B cell (primary cell): ENCODE measurements around the gene PCYOX1L. TPM values are rescaled to one million over a fixed set of nuclear protein-coding genes. Genes with fewer than 3 reads are reported as not detected.

Experiments
- ATAC-seq: fragments of 200-7000 bp; cut with Tn5 transposase; one replicate; pipeline ENCODE4 v1.10.0; 2021; ENCODE audit warnings: low read depth, mild to moderate bottlenecking, moderate number of reproducible peaks, moderate library complexity
- CTCF ChIA-PET: fragments of 350-600 bp; sonication (Branson Sonifier 250); formaldehyde crosslinking; loops from one replicate; lab custom pipeline; 2021; ENCODE audit warnings: antibody characterized with exemption, inconsistent platforms; lab: Charles Lee
- POLR2A ChIA-PET: fragments of 350-600 bp; sonication (Branson Sonifier 250); formaldehyde crosslinking; loops from one replicate; lab custom pipeline; 2021; ENCODE audit warnings: antibody characterized with exemption; lab: Charles Lee
- DNase-seq: peaks from one replicate; pipeline ENCODE4 v3.0.0; 2013
- H2AFZ ChIP-seq: 2 replicates; pipeline ENCODE4 v1.6.1; 2012; ENCODE audit warnings: mild to moderate bottlenecking, low read depth, low read length; ENCODE audit not compliant: insufficient read depth, poor library complexity, severe bottlenecking
- H3K27ac ChIP-seq, 2 donors: 1 replicate in 1 of 2; 2 replicates in 1 of 2; pipeline ENCODE4 v1.5.1; 2012 to 2013; ENCODE audit warnings: low read length in 2 of 2, mild to moderate bottlenecking in 2 of 2, moderate library complexity in 1 of 2
- H3K27me3 ChIP-seq, 4 experiments: fragments of 200-600 bp in 1 of 4; sonication (generic) in 1 of 4; replicated peaks in 1 of 4; 1 replicate in 2 of 4; 2 replicates in 2 of 4; pipeline versions ENCODE4 v1.6.1 to v1.7.0; 2013 to 2016; ENCODE audit warnings: low read length in 3 of 4, mild to moderate bottlenecking in 2 of 4, mixed read lengths in 1 of 4, moderate library complexity in 1 of 4; ENCODE audit not compliant: insufficient read depth in 4 of 4, control insufficient read depth in 3 of 4; ENCODE audit errors: control extremely low read depth in 1 of 4
- H3K36me3 ChIP-seq, 2 experiments: replicated peaks in 1 of 2; 1 replicate in 1 of 2; 2 replicates in 1 of 2; pipeline versions ENCODE4 v1.6.1 to v1.7.1; 2013; ENCODE audit warnings: low read length in 1 of 2; ENCODE audit not compliant: insufficient read depth in 2 of 2, control insufficient read depth in 1 of 2; ENCODE audit errors: control extremely low read depth in 1 of 2, extremely low read depth in 1 of 2
- H3K4me1 ChIP-seq, 2 donors: fragments of 200-600 bp in 1 of 2; sonication (generic) in 1 of 2; 1 replicate in 1 of 2; 2 replicates in 1 of 2; pipeline versions ENCODE4 v1.5.1 to v1.6.1; 2013 to 2017; ENCODE audit warnings: low read length in 2 of 2; ENCODE audit not compliant: control insufficient read depth in 2 of 2, insufficient read depth in 2 of 2
- H3K4me2 ChIP-seq: replicated peaks from 2 replicates; pipeline ENCODE3; 2012; ENCODE audit warnings: mild to moderate bottlenecking, low read depth, low read length; ENCODE audit not compliant: poor library complexity, severe bottlenecking
- H3K4me3 ChIP-seq, 5 experiments: fragments of 200-600 bp in 1 of 5; sonication (generic) in 1 of 5; 1 replicate in 3 of 5; 2 replicates in 2 of 5; pipeline versions ENCODE4 v1.5.1 to v1.7.0; 2011 to 2016; ENCODE audit warnings: low read length in 4 of 5, mild to moderate bottlenecking in 4 of 5, low read depth in 2 of 5, control low read depth in 1 of 5, moderate library complexity in 1 of 5; ENCODE audit not compliant: insufficient read depth in 1 of 5; ENCODE audit errors: control extremely low read depth in 1 of 5, extremely low read depth in 1 of 5
- H3K79me2 ChIP-seq: fragments of 200-600 bp; sonication (generic); one replicate; pipeline ENCODE4 v1.6.0; 2016; ENCODE audit warnings: low read length; ENCODE audit not compliant: control insufficient read depth, insufficient read depth
- H3K9ac ChIP-seq: fragments of 200-600 bp; sonication (generic); 2 replicates; pipeline ENCODE4 v1.6.1; 2017; ENCODE audit warnings: mild to moderate bottlenecking, low read length, moderate library complexity
- H3K9me3 ChIP-seq, 3 donors: one replicate each; pipeline versions ENCODE4 v1.6.1 to v1.7.1; 2013; ENCODE audit warnings: low read length in 2 of 3; ENCODE audit not compliant: control insufficient read depth in 2 of 3, insufficient read depth in 1 of 3; ENCODE audit errors: control extremely low read depth in 1 of 3
- H4K20me1 ChIP-seq: 2 replicates; pipeline ENCODE4 v1.6.0; 2012; ENCODE audit warnings: mild to moderate bottlenecking, low read length; ENCODE audit not compliant: insufficient read depth, control insufficient read depth, poor library complexity, severe bottlenecking
- H3K27ac Mint-ChIP-seq: one replicate; pipeline ENCODE4 v1.8.0; 2021; ENCODE audit warnings: mixed read lengths
- H3K27me3 Mint-ChIP-seq: one replicate; pipeline ENCODE4 v1.8.0; 2021; ENCODE audit warnings: mixed read lengths
- H3K4me1 Mint-ChIP-seq: one replicate; pipeline ENCODE4 v1.8.0; 2021; ENCODE audit warnings: mixed read lengths
- H3K4me3 Mint-ChIP-seq: one replicate; pipeline ENCODE4 v1.8.0; 2021; ENCODE audit warnings: mixed read lengths
- H3K9me3 Mint-ChIP-seq: one replicate; pipeline ENCODE4 v1.8.0; 2022; ENCODE audit warnings: mixed read lengths; ENCODE audit not compliant: insufficient read depth
- EZH2 ChIP-seq: IDR thresholded peaks from 2 replicates; pipeline ENCODE4 v1.6.1; 2012; ENCODE audit warnings: borderline replicate concordance, low read depth, mild to moderate bottlenecking, moderate library complexity, low read length; ENCODE audit not compliant: insufficient read depth, poor library complexity, severe bottlenecking
- WGBS: methylation state at CpG from one replicate; pipeline ENCODE4 v1.1.5; 2013; ENCODE audit warnings: missing lambda C conversion rate; ENCODE audit not compliant: insufficient coverage; 5-methylcytosine and 5-hydroxymethylcytosine counted together
- intact Hi-C: fragments of 100-400 bp; cut with micrococcal nuclease; formaldehyde crosslinking; loops from one replicate; pipeline ENCODE4 v1.10.0; 2022
- polyA plus RNA-seq: library from polyadenylated mRNA; depleted of rRNA; stranded (reverse); fragments of >200 nt; gene quantifications from 2 replicates; pipeline ENCODE4 v1.2.3, GENCODE V29; 2012
- total RNA-seq, 2 donors: library from RNA; stranded (reverse); fragments of 120-200 nt in 1 of 2; gene quantifications; 1 replicate in 1 of 2; 2 replicates in 1 of 2; pipeline versions ENCODE4 v1.2.3 to v1.2.4, GENCODE V29; 2013 to 2022
- TF ChIP-seq, protein P1 (sequence below): fragments of 200-600 bp; IDR thresholded peaks from one replicate; pipeline ENCODE4 v1.8.0; 2022; ENCODE audit warnings: antibody characterized with exemption, mild to moderate bottlenecking

PCYOX1L gene
- total and polyA plus RNA-seq, 2 donors (not counting 1 experiment from before 2014, with no cell fraction given): 11.7 to 19.4 TPM

DNA sequence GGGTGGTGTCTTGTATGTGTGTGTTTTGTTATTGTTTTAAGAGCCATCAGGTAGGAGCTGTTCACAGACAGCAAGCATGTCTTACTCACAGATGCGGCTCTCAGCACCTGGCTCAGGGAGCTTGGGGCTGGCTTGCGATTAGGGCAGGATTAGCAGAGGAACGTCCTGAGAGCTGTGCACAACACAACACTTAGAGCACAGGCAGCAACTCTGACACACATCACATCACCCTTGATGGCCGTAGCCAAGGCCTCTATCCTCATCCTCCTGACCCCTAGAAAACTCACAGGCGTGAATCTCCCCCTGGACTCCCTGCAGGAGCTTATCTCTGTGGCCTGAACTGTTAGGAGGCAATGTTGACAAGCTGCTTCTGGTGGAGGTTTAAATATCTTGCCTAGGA lies 28.3 kb downstream of the PCYOX1L start:
- no peak for DNase-seq
- Histone ChIP-seq H3K9me3 (no peaks in the 10 kb centered on the region), H4K20me1 (no peaks in the 10 kb centered on the region), H3K9ac (no peak overlapping the region), H3K4me1 (peaks cover 0 to 5% of the 10 kb centered on the region in 2 donors), H3K27ac (no peak overlapping the region), H3K4me2 (no peak overlapping the region), H3K4me3 (no peak overlapping the region), H3K79me2 (no peaks in the 10 kb centered on the region), H2AFZ (no peak overlapping the region), H3K36me3 (no peaks in the 10 kb centered on the region), H3K27me3 (no peaks in the 10 kb centered on the region)
- ChIA-PET CTCF (interaction anchor here (0.6 to 7.8 kb wide), 6 partner anchors 15 to 217 kb away, joined by 3 to 67 read pairs (median 4); no protein-coding TSS in a partner anchor), POLR2A (no interaction called here)
- WGBS: 95% methylated on average over 4 of the region's 5 CpGs
- intact Hi-C loops: no loop called here
- peaks cover 8% of the 10 kb centered on the region for H3K27me3 Mint-ChIP-seq
- no peak overlapping the region for H3K27ac Mint-ChIP-seq
- H3K4me1 Mint-ChIP-seq: peaks cover 2% of the 10 kb centered on the region
- H3K9me3 Mint-ChIP-seq: no peaks in the 10 kb centered on the region
- no peak for TF ChIP-seq EZH2
- TF ChIP-seq, protein P1, sequence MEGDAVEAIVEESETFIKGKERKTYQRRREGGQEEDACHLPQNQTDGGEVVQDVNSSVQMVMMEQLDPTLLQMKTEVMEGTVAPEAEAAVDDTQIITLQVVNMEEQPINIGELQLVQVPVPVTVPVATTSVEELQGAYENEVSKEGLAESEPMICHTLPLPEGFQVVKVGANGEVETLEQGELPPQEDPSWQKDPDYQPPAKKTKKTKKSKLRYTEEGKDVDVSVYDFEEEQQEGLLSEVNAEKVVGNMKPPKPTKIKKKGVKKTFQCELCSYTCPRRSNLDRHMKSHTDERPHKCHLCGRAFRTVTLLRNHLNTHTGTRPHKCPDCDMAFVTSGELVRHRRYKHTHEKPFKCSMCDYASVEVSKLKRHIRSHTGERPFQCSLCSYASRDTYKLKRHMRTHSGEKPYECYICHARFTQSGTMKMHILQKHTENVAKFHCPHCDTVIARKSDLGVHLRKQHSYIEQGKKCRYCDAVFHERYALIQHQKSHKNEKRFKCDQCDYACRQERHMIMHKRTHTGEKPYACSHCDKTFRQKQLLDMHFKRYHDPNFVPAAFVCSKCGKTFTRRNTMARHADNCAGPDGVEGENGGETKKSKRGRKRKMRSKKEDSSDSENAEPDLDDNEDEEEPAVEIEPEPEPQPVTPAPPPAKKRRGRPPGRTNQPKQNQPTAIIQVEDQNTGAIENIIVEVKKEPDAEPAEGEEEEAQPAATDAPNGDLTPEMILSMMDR: no peak
- no peak overlapping the region for H3K4me3 Mint-ChIP-seq
- no peak for ATAC-seq

DNA sequence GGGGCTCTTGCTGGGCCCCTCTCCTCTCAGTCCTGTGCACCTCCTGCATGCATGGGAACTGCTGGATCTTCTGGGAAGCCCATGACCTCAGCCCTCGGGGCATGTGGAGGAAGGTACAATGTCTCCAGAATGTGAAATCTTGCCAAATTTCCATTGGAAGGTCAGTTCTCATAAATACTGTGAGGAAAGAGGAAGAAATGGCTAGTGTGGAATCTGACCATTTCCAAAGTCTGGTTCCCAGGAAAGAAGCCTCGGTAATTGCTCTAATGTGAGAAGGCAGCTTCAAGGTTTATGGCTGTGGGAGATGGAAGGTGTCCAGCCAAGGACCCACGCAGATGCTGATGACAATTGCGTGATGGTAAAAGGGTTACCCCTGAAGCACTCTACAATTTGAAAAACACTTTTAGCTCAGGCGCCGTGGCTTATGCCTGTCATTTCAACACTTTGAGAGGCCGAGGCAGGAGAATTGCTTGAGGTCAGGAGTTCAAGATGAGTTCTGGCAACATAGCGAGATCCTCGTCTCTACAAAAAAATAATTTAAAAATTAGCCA lies 29.3 kb downstream of the PCYOX1L start:
- no peaks in the 10 kb centered on the region for H4K20me1 ChIP-seq
- Mint-ChIP-seq H3K27me3 (peaks cover 8% of the 10 kb centered on the region), H3K4me3 (no peak overlapping the region), H3K27ac (no peak overlapping the region), H3K9me3 (no peaks in the 10 kb centered on the region), H3K4me1 (no peaks in the 10 kb centered on the region)
- no peaks in the 10 kb centered on the region for H3K4me1 ChIP-seq
- H3K9ac ChIP-seq: no peak overlapping the region
- no peak for DNase-seq
- WGBS: 94% methylated on average over 8 of the region's 9 CpGs
- ChIA-PET CTCF (interaction anchor here (1.1 to 1.8 kb wide), 5 partner anchors 16 to 178 kb away, joined by 3 to 6 read pairs (median 5); no protein-coding TSS in a partner anchor), POLR2A (interaction anchor here (0.6 kb wide), 1 partner anchor 41 kb away, joined by 7 read pairs; no protein-coding TSS in a partner anchor)
- no peaks in the 10 kb centered on the region for H3K27me3 ChIP-seq
- no peaks in the 10 kb centered on the region for H3K36me3 ChIP-seq
- no peak overlapping the region for H3K27ac ChIP-seq
- intact Hi-C loops: no loop called here
- no peak overlapping the region for H3K4me2 ChIP-seq
- H2AFZ ChIP-seq: no peak overlapping the region
- H3K79me2 ChIP-seq: no peaks in the 10 kb centered on the region
- ATAC-seq: no peak
- H3K9me3 ChIP-seq: no peaks in the 10 kb centered on the region
- TF ChIP-seq EZH2: no peak
- TF ChIP-seq, protein P1: no peak
- no peak overlapping the region for H3K4me3 ChIP-seq
